Endometrial microvascular endothelial cells (primary cell): ENCODE data around the gene FGF10. TPM values are rescaled to one million over a fixed set of nuclear protein-coding genes. Genes with fewer than 3 reads are reported as not detected.

ENCODE experiments used
- in situ Hi-C: cut with HindIII; loops from 2 replicates; pipeline ENCODE4 v1.10.0; 2017; ENCODE audit warnings: low sequenced_read_pairs, low pct_unique_long_range_greater_than_20kb; ENCODE audit errors: inconsistent ontology term
- total RNA-seq: library from RNA; depleted of rRNA; stranded (reverse); fragments of >200 nt; gene quantifications from one replicate; pipeline ENCODE4 v1.2.3, GENCODE V29; 2015; ENCODE audit errors: inconsistent ontology term

Gene FGF10
- total RNA-seq, 1 donor from 2014 or later = not detected

DNA sequence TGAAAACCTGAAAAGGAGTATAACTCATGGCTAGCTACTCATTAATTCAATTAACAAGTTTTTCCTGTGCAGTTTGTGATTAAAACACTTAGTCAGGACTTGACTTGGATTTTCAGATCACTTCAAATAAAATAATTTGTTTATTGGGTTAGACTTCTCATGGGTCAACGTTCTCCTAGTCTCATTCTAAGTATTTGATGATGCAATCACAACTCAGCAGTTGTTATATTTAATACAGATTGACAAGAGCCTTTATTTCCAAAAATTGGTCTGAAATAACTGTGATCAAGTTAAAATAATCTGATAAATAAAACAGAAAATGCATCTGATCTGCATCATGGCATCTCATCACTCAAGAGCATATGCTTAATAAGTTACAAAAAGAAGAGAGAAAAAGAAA is 113.9 kb downstream of the FGF10 start:
- in situ Hi-C loops = no loop called here

DNA sequence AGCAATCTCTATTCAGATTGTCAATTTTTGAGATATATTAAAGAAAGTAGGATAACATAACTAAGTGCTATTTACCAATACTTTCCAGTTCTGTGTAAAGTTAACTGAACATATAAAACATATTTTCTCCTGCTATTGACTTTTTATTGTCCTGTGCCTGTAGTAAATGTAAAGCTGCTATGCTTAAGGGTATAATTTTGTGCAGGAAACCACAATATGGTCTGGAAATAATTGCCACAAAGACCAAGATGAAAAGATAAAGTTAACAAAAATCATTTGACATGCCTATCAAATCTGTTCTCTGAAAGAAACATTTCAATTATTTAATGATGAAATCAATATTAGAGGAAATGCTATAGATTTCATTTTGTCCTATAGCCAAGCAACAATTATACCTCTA is 121.3 kb downstream of the FGF10 start:
- in situ Hi-C loops = no loop called here

DNA sequence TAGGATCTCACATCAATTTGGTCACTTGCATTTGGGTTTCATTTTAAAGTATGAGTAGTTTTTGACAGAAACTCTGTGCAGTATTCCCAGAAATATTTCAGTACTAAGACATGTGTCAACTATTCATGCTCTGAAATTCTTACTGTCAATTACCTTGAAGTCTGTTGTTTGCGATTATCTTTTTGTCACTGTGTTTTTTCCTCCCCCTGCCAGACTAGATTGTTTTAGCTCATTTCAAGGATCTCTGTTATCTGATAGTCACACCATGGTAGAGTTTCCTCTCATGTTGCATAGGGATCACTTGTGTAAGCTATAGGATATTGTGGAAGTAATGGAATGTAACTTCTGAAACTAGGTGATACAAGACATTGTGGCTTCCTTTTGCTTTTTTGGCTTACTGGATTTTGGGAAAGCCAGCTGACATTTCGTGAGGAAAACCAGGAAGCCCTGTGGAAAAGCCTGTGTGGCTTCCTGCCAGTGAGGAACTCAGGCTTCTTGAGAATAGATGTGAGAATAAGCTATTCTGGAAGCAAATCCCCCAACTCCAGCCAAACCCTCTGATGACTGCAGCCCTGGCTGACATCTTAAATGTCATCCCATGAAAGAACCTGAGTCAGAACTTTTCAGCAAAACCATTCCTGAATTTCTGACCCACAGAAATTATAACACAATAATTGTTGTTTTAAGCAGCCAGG is 122.2 kb downstream of the FGF10 start:
- in situ Hi-C loops = no loop called here

DNA sequence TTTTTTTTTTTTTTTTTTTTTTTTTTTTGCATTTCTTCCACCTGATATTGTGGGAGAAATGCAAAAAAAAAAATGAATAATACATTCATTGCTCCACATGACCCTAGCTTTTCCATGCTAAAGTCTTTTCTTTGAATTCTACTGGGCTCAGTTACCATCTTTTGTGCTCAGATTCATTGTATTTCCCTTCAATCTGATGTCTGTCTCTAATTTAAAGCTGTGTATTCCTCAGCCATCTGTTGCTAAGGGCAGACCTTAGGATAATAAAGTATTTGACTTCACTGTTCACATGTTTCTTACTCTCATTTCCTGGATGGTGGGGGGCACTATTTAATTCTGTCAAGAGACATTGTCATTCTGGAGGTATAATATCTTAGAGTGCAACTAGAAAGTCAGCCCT is 123.5 kb downstream of the FGF10 start:
- in situ Hi-C loops = no loop called here

DNA sequence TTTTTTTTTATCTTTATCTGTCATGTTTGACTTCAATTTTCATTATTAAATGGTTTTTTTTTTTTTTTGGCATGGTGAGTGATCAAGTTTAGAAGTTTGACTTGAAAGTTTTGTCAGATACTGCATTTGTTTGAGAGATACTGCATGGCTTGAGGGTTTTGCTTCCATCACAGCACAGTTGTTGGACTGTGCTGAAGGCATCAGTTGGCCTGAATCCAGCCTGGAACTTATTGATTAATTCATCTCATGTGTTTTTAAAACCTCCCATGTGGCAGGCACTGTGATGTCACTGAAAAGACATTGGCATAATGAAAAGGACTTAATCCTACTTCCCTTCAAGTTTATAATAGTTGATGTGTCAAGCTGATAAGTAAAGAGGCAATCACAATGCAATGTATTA is 128.4 kb downstream of the FGF10 start:
- in situ Hi-C loops = no loop called here

GRCh38 chr5:44257653-44258365 is 131.4 kb downstream of the FGF10 start:
- in situ Hi-C loops = no loop called here

DNA sequence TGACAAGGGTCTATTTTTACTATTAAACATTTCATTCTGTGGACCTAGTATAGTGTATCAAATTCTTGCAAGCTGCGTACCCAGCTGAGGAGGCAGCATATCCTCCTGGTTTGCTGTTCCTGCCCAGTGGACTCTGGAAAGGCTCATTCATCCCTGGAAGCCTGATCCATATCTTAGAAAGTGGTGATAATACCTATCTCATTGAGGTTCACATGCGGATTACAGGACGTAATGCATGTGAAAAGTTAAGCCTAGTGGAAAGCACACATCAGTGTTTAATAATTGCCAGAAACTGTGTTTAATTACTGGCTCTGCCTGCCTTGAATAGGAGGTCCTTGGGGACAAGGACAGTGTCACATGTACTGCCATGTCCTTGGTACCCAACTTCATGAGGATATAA is 132.0 kb downstream of the FGF10 start:
- in situ Hi-C loops = no loop called here
